HCT116 (cell line): ENCODE measurements around the gene DDX60. TPM values are rescaled to one million over a fixed set of nuclear protein-coding genes. Genes with fewer than 3 reads are reported as not detected.

ENCODE experiments used
- ATAC-seq: fragments of 200-7000 bp; cut with Tn5 transposase; 2 replicates; pipeline ENCODE4 v1.9.1; 2020; ENCODE audit warnings: mild to moderate bottlenecking, moderate library complexity
- BruUV-seq: library from RNA; stranded (reverse); fragments of 400-500 nt; replicated peaks from 2 replicates; lab custom pipeline; 2021; lab: Mats Ljungman, UMichigan
- CTCF ChIA-PET: fragments of 300-600 bp; sonication (Branson Sonifier 250); formaldehyde crosslinking; loops from one replicate; lab custom pipeline; 2021; ENCODE audit warnings: antibody characterized with exemption; lab: Charles Lee
- POLR2A ChIA-PET: fragments of 300-600, 350-600 bp; sonication (Branson Sonifier 250); formaldehyde crosslinking; loops from one replicate; lab custom pipeline; 2021; ENCODE audit warnings: antibody characterized with exemption; lab: Charles Lee
- RAD21 ChIA-PET, 2 experiments: fragments of 300-600 bp; sonication (Branson Sonifier 250); formaldehyde crosslinking; loops; one replicate each; lab custom pipeline; 2023; ENCODE audit warnings: low total read pairs in 2 of 2; ENCODE audit not compliant: uncharacterized antibody in 2 of 2, unreplicated experiment in 2 of 2, low non-redundant PET in 1 of 2; lab: Charles Lee
- DNase-seq: peaks from one replicate; pipeline ENCODE4 v3.0.0-alpha.2; 2010; ENCODE audit warnings: low read depth, low spot score
- H2AFZ ChIP-seq: fragments of 200-600 bp; shearing (Covaris generic), sonication (generic); 2 replicates; pipeline ENCODE4 v1.6.1; 2017; ENCODE audit warnings: low read depth, mixed run types, mixed read lengths, antibody characterized with exemption, low read length; ENCODE audit not compliant: poor library complexity, severe bottlenecking
- H3K27ac ChIP-seq: 2 replicates; pipeline ENCODE4 v1.5.1; 2012; ENCODE audit warnings: low read depth, low read length
- H3K27me3 ChIP-seq: fragments of 200-600 bp; sonication (generic); 2 replicates; pipeline ENCODE4 v1.6.1; 2016; ENCODE audit warnings: mixed run types, low read length, mixed read lengths; ENCODE audit not compliant: insufficient read depth
- H3K36me3 ChIP-seq, 2 experiments: fragments of 200-500 bp in 1 of 2; fragments of 200-600 bp in 1 of 2; sonication (Bioruptor generic) in 1 of 2; sonication (generic) in 1 of 2; 2 replicates each; pipeline versions ENCODE4 v1.5.1 to v1.6.1; 2014 to 2016; ENCODE audit warnings: low read length in 2 of 2, inconsistent platforms in 1 of 2, mixed read lengths in 1 of 2, mixed run types in 1 of 2; ENCODE audit not compliant: insufficient read depth in 2 of 2, control insufficient read depth in 1 of 2
- H3K4me1 ChIP-seq, 2 experiments: fragments of 200-600 bp in 1 of 2; sonication (generic) in 1 of 2; 2 replicates each; pipeline versions ENCODE4 v1.5.1 to v1.6.1; 2012 to 2017; ENCODE audit warnings: low read length in 2 of 2, inconsistent platforms in 1 of 2, mild to moderate bottlenecking in 1 of 2, mixed read lengths in 1 of 2, mixed run types in 1 of 2, moderate library complexity in 1 of 2; ENCODE audit not compliant: insufficient read depth in 2 of 2, control insufficient read depth in 1 of 2
- H3K4me2 ChIP-seq: fragments of 200-600 bp; sonication (generic); 2 replicates; pipeline ENCODE4 v1.6.1; 2017; ENCODE audit warnings: mixed run types, low read length, mixed read lengths
- H3K4me3 ChIP-seq, 2 experiments: fragments of 200-600 bp in 1 of 2; sonication (generic) in 1 of 2; replicated peaks in 1 of 2; 2 replicates each; pipeline ENCODE4 v1.5.1; 2011 to 2016; ENCODE audit warnings: low read length in 2 of 2, control low read depth in 1 of 2, low read depth in 1 of 2, mild to moderate bottlenecking in 1 of 2, mixed read lengths in 1 of 2, mixed run types in 1 of 2
- H3K79me2 ChIP-seq: fragments of 200-600 bp; sonication (generic); 2 replicates; pipeline ENCODE4 v1.6.1; 2017; ENCODE audit warnings: mild to moderate bottlenecking, mixed run types, low read length, moderate library complexity, mixed read lengths; ENCODE audit not compliant: insufficient read depth
- H3K9ac ChIP-seq: fragments of 200-600 bp; sonication (generic); 2 replicates; pipeline ENCODE4 v1.6.1; 2016; ENCODE audit warnings: low read length, mixed read lengths
- H3K9me2 ChIP-seq: fragments of 200-600 bp; sonication (generic), shearing (Covaris generic); 2 replicates; pipeline ENCODE4 v1.6.1; 2017; ENCODE audit warnings: mixed run types, mild to moderate bottlenecking, moderate library complexity; ENCODE audit not compliant: insufficient read depth
- H3K9me3 ChIP-seq, 2 experiments: fragments of 200-500 bp in 1 of 2; fragments of 200-600 bp in 1 of 2; sonication (Bioruptor generic) in 1 of 2; sonication (generic) in 1 of 2; 2 replicates each; pipeline ENCODE4 v1.6.1; 2014 to 2017; ENCODE audit warnings: low read length in 2 of 2, mixed read lengths in 2 of 2, inconsistent platforms in 1 of 2, low read depth in 1 of 2, mild to moderate bottlenecking in 1 of 2, mixed run types in 1 of 2, moderate library complexity in 1 of 2; ENCODE audit not compliant: control insufficient read depth in 1 of 2, insufficient read depth in 1 of 2
- H4K20me1 ChIP-seq: fragments of 200-600 bp; sonication (generic), shearing (Covaris generic); 2 replicates; pipeline ENCODE4 v1.6.1; 2017; ENCODE audit warnings: mixed run types, mild to moderate bottlenecking, moderate library complexity; ENCODE audit not compliant: insufficient read depth
- EGR1 ChIP-seq: IDR thresholded peaks from 2 replicates; pipeline ENCODE4 v1.6.1; 2012; ENCODE audit warnings: low read depth
- EZH2phosphoT487 ChIP-seq: fragments of 200-600 bp; IDR thresholded peaks from 2 replicates; pipeline ENCODE4 v1.6.1; 2018; ENCODE audit warnings: antibody characterized with exemption, borderline replicate concordance
- FOSL1 ChIP-seq: IDR thresholded peaks from 2 replicates; pipeline ENCODE4 v1.6.1; 2012; ENCODE audit warnings: low read depth
- SRF ChIP-seq: IDR thresholded peaks from 2 replicates; pipeline ENCODE4 v1.6.1; 2012; ENCODE audit warnings: low read depth
- intact Hi-C: fragments of 100-400 bp; cut with micrococcal nuclease; formaldehyde crosslinking; loops from 2 replicates; pipeline ENCODE4 v1.10.0; 2022
- total RNA-seq: library from RNA; stranded (reverse); gene quantifications from one replicate; pipeline ENCODE4 v1.2.1, GENCODE V29; 2021; ENCODE audit not compliant: unreplicated experiment
- TF ChIP-seq, protein P1 (sequence below), 3 experiments: fragments of 200-600 bp in 1 of 3; sonication (generic) in 1 of 3; IDR thresholded peaks in 2 of 3; conservative IDR thresholded peaks in 1 of 3; 2 replicates each; pipeline ENCODE4 v1.5.1; 2012 to 2017; ENCODE audit warnings: low read depth in 2 of 3, low read length in 2 of 3, antibody characterized with exemption in 1 of 3, borderline replicate concordance in 1 of 3, control low read depth in 1 of 3, mild to moderate bottlenecking in 1 of 3, mixed read lengths in 1 of 3, mixed run types in 1 of 3, moderate library complexity in 1 of 3; ENCODE audit not compliant: insufficient read depth in 1 of 3

Gene DDX60
- total RNA-seq, 1 experiment from 2014 or later: 6.5 TPM

DNA sequence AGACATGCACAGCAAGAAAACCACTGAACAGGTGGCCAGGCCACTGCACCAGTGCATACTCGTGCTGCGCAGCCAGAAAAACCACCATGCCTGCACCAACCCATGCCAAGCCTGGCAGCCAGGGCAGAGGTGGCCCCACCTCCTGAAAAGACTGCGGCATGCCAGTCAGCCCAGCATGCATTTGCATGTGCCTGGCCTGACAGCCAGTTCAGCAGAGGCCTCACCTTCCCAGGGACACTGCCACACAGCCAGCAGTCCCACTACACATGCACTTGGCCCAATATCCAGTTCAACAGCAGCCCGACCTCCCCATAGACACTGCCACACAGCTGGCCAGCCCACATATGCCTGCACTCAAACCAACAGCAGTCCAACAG lies 43.5 kb upstream of the DDX60 start:
- Histone ChIP-seq H3K4me3 (no peak overlapping the region), H3K4me1 (no peaks in the 10 kb centered on the region), H3K9me3 (no peaks in the 10 kb centered on the region), H2AFZ (no peak overlapping the region), H4K20me1 (no peaks in the 10 kb centered on the region), H3K9me2 (no peaks in the 10 kb centered on the region), H3K9ac (no peak overlapping the region), H3K27me3 (no peaks in the 10 kb centered on the region), H3K27ac (no peak overlapping the region), H3K4me2 (no peak overlapping the region), H3K79me2 (peaks cover 7% of the 10 kb centered on the region; the same call in 1 of the 2 replicates), H3K36me3 (peaks cover 7 to 35% of the 10 kb centered on the region in 2 experiments; a peak in 3 of 4 replicates)
- TF ChIP-seq SRF: no peak
- no peak for TF ChIP-seq FOSL1
- TF ChIP-seq, protein P1, sequence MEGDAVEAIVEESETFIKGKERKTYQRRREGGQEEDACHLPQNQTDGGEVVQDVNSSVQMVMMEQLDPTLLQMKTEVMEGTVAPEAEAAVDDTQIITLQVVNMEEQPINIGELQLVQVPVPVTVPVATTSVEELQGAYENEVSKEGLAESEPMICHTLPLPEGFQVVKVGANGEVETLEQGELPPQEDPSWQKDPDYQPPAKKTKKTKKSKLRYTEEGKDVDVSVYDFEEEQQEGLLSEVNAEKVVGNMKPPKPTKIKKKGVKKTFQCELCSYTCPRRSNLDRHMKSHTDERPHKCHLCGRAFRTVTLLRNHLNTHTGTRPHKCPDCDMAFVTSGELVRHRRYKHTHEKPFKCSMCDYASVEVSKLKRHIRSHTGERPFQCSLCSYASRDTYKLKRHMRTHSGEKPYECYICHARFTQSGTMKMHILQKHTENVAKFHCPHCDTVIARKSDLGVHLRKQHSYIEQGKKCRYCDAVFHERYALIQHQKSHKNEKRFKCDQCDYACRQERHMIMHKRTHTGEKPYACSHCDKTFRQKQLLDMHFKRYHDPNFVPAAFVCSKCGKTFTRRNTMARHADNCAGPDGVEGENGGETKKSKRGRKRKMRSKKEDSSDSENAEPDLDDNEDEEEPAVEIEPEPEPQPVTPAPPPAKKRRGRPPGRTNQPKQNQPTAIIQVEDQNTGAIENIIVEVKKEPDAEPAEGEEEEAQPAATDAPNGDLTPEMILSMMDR (IDR thresholded peaks at IDR 0.05 in 2 of 3, conservative IDR thresholded peaks at IDR 0.05 in 1 of 3; ENCODE audit: borderline replicate concordance in 1 of 3, insufficient read depth in 1 of 3, low read depth in 2 of 3, low read length in 2 of 3): no peak
- intact Hi-C loops: no loop called here
- DNase-seq: no peak
- CTCF ChIA-PET: no interaction called here
- RAD21 ChIA-PET: no interaction called here
- ATAC-seq: no peak
- BruUV-seq: no TSS peak
- POLR2A ChIA-PET: no interaction called here

DNA sequence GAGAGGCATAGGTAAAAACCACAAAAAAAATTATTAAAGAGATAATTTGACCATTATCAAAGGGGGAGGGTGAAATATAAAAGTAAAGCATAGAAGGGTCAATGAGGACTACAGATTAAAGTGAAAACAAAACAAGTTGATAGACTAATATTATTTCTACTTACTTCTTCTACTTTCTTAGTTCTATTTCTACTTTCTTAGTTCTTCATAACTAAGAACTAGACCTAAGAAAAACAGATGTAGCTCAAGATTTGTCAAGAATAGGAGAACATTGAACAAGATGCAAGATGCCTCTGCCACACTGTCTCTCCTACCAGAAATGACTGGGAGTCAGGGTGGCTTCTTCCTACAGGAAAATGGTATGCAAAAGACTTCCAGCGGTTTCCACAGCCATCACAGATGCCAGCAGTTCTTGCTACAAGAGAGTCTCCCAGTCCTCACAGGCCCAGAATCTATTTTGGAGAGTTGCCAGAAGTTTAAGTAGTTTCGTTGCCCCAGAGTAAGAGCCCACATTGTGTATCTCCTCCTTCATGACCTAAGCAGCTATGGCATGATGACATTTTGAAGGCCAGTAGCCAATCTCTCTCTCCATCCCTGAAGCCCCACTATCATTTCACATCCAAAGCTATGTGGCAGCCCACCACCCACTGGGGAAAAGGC lies 42.9 kb upstream of the DDX60 start:
- Histone ChIP-seq H2AFZ (no peak overlapping the region), H3K9me2 (no peaks in the 10 kb centered on the region), H3K27me3 (no peaks in the 10 kb centered on the region), H4K20me1 (no peaks in the 10 kb centered on the region), H3K9ac (no peak overlapping the region)
- TF ChIP-seq EGR1: no peak
- TF ChIP-seq, protein P1 (IDR thresholded peaks at IDR 0.05 in 2 of 3, conservative IDR thresholded peaks at IDR 0.05 in 1 of 3; ENCODE audit: borderline replicate concordance in 1 of 3, insufficient read depth in 1 of 3, low read depth in 2 of 3, low read length in 2 of 3): no peak
- TF ChIP-seq EZH2phosphoT487: no peak
- TF ChIP-seq, all 23 proteins: peak for 0
- no TSS peak for BruUV-seq
- CTCF ChIA-PET: no interaction called here
- Histone ChIP-seq H3K27ac (no peak overlapping the region), H3K4me2 (no peak overlapping the region), H3K79me2 (peaks cover 7% of the 10 kb centered on the region; the same call in 1 of the 2 replicates), H3K4me1 (no peaks in the 10 kb centered on the region), H3K36me3 (peaks cover 7 to 35% of the 10 kb centered on the region in 2 experiments; a peak in 3 of 4 replicates), H3K9me3 (no peaks in the 10 kb centered on the region), H3K4me3 (no peak overlapping the region)
- intact Hi-C loops: no loop called here
- RAD21 ChIA-PET: no interaction called here
- POLR2A ChIA-PET: no interaction called here
- DNase-seq (no peak), ATAC-seq (no peak)
